ENCODE results near the gene CCNH. TPM values are rescaled to one million over a fixed set of nuclear protein-coding genes. Genes with fewer than 3 reads are reported as not detected.
A peak's percentile ranks its signal among the peaks of the same experiment; 100 is the strongest.

Gene CCNH
- polyA plus RNA-seq, 1 of the 3 experiments (the other 2 are of a cell fraction), result 29.1 TPM

GRCh38 chr5:87442419-87442818 lies 29.7 kb upstream of the CCNH start:
- Histone ChIP-seq H3K9me2 (no peaks in the 10 kb centered on the region), H3F3A (replicated peaks; ENCODE audit: insufficient read depth) (no peaks in the 10 kb centered on the region), H3K27ac (ENCODE audit: low read depth in 2 of 2, low read length in 1 of 2) (no peak overlapping the region), H3K4me1 (ENCODE audit: control insufficient read depth in 1 of 2, insufficient read depth in 2 of 2, low read depth in 1 of 2, low read length in 1 of 2) (no peaks in the 10 kb centered on the region), H3K9me3 (no peaks in the 10 kb centered on the region), H2AFZ (ENCODE audit: low read depth) (0 out of 2 replicates have a peak overlapping the region, but pooled peaks have one; percentile 8), H3K79me2 (ENCODE audit: insufficient read depth) (no peaks in the 10 kb centered on the region), H3K4me3 (ENCODE audit: low read depth in 2 of 2, low read length in 1 of 2) (no peak overlapping the region), H3K36me3 (replicated peaks in 1 of 2; ENCODE audit: control insufficient read depth in 1 of 2, insufficient read depth in 2 of 2, low read length in 1 of 2) (no peaks in the 10 kb centered on the region), H3K9ac (no peak overlapping the region), H4K20me1 (ENCODE audit: insufficient read depth) (no peaks in the 10 kb centered on the region), H3K4me2 (no peak overlapping the region), H3K27me3 (ENCODE audit: insufficient read depth) (no peaks in the 10 kb centered on the region)
- WGBS (ENCODE audit: low lambda C conversion rate), result 26% methylated on average over 1 of the region's 1 CpG
- ChIA-PET POLR2A (no interaction called here), CTCF (interaction anchor here (1.1 kb wide), 1 partner anchor 339 kb away, joined by 3 read pairs; no protein-coding TSS in a partner anchor)
- TF ChIP-seq EZH2phosphoT487 (IDR thresholded peaks at IDR 0.05; ENCODE audit: borderline replicate concordance, low read depth) (no peak), GABPA (IDR thresholded peaks at IDR 0.05; ENCODE audit: low read depth) (no peak)
- no peak for DNase-seq

- Histone ChIP-seq H3K9me3 (no peaks in the 10 kb centered on the region), H3K9me2 (no peaks in the 10 kb centered on the region), H3K4me1 (ENCODE audit: control insufficient read depth in 1 of 2, insufficient read depth in 2 of 2, low read depth in 1 of 2, low read length in 1 of 2) (no peaks in the 10 kb centered on the region), H3K9ac (no peak overlapping the region), H3K4me3 (ENCODE audit: low read depth in 2 of 2, low read length in 1 of 2) (no peak overlapping the region), H3K27ac (ENCODE audit: low read depth in 2 of 2, low read length in 1 of 2) (no peak overlapping the region), H3K4me2 (no peak overlapping the region), H3F3A (replicated peaks; ENCODE audit: insufficient read depth) (no peaks in the 10 kb centered on the region), H3K79me2 (ENCODE audit: insufficient read depth) (no peaks in the 10 kb centered on the region), H4K20me1 (ENCODE audit: insufficient read depth) (no peaks in the 10 kb centered on the region), H3K36me3 (replicated peaks in 1 of 2; ENCODE audit: control insufficient read depth in 1 of 2, insufficient read depth in 2 of 2, low read length in 1 of 2) (no peaks in the 10 kb centered on the region), H2AFZ (ENCODE audit: low read depth) (no peak overlapping the region), H3K27me3 (ENCODE audit: insufficient read depth) (no peaks in the 10 kb centered on the region)
- CTCF ChIA-PET, result no interaction called here
- TF ChIP-seq MAX (IDR thresholded peaks at IDR 0.05; ENCODE audit: low read depth) (no peak), ZBTB33 (IDR thresholded peaks at IDR 0.05; ENCODE audit: borderline replicate concordance, low read depth) (no peak), SIN3A (IDR thresholded peaks at IDR 0.05; ENCODE audit: borderline replicate concordance, low read depth, low read length) (no peak), NRF1 (IDR thresholded peaks at IDR 0.05; ENCODE audit: low read depth, low read length) (no peak), NFIC (IDR thresholded peaks at IDR 0.05; ENCODE audit: borderline replicate concordance) (no peak), YY1 (IDR thresholded peaks at IDR 0.05; ENCODE audit: low read depth) (no peak), GABPA (IDR thresholded peaks at IDR 0.05; ENCODE audit: low read depth) (no peak), TEAD4 (IDR thresholded peaks at IDR 0.05; ENCODE audit: borderline replicate concordance, insufficient read depth) (no peak), GATA2 (CRISPR knock-in tag; IDR thresholded peaks at IDR 0.05) (no peak), FOXM1 (IDR thresholded peaks at IDR 0.05; ENCODE audit: low read depth) (no peak), MEF2A (IDR thresholded peaks at IDR 0.05; ENCODE audit: borderline replicate concordance, low read depth) (no peak)
- no peak for DNase-seq
- POLR2A ChIA-PET, result no interaction called here
- WGBS (ENCODE audit: low lambda C conversion rate), result 47% methylated on average over 2 of the region's 2 CpGs
Measured at GRCh38 chr5:87438231-87438630, 25.5 kb upstream of the CCNH start.
